ENCODE data around the gene TRAPPC3L.

DNA sequence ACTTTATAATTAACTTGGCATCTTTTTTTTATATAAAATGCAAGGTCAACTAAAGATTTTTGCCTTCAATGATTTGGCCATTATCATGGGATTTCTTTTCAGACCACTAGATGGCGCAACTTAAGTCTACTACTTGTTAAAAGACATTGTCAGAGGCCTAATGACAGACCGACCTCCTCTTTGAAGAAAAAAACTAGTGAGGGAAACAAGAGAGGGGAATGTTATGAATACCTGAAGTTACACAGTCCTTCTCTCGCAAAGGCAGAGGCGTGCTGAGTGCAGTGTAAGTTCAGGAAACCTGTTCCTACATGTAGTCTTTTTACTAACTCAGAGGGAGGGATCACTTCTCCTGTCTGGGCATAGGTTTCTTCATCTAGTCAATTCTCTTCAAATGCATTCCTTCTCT is 9.3 kb downstream of the TRAPPC3L start:
- TF ChIP-seq SIN3A (IDR thresholded peaks at IDR 0.05; ENCODE audit: low read depth) (no peak), POLR2A (IDR thresholded peaks at IDR 0.05; ENCODE audit: borderline replicate concordance, extremely low read depth, insufficient read depth, insufficient read length) (no peak), RAD21 (IDR thresholded peaks at IDR 0.05; ENCODE audit: low read depth) (peak; percentile 63), ELF1 (IDR thresholded peaks at IDR 0.05; ENCODE audit: borderline replicate concordance, low read depth) (no peak), EZH2 (IDR thresholded peaks at IDR 0.05) (no peak), EGR1 (IDR thresholded peaks at IDR 0.05; ENCODE audit: low read depth) (no peak), TCF7L2 (IDR thresholded peaks at IDR 0.05; ENCODE audit: borderline replicate concordance, extremely low read depth, insufficient read depth, insufficient read length) (no peak)
- TF ChIP-seq, protein P1, sequence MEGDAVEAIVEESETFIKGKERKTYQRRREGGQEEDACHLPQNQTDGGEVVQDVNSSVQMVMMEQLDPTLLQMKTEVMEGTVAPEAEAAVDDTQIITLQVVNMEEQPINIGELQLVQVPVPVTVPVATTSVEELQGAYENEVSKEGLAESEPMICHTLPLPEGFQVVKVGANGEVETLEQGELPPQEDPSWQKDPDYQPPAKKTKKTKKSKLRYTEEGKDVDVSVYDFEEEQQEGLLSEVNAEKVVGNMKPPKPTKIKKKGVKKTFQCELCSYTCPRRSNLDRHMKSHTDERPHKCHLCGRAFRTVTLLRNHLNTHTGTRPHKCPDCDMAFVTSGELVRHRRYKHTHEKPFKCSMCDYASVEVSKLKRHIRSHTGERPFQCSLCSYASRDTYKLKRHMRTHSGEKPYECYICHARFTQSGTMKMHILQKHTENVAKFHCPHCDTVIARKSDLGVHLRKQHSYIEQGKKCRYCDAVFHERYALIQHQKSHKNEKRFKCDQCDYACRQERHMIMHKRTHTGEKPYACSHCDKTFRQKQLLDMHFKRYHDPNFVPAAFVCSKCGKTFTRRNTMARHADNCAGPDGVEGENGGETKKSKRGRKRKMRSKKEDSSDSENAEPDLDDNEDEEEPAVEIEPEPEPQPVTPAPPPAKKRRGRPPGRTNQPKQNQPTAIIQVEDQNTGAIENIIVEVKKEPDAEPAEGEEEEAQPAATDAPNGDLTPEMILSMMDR (IDR thresholded peaks at IDR 0.05 in 2 of 3, conservative IDR thresholded peaks at IDR 0.05 in 1 of 3; ENCODE audit: borderline replicate concordance in 1 of 3, insufficient read depth in 1 of 3, low read depth in 2 of 3, low read length in 2 of 3), result peak; percentile 59 to 80 (median 74)
- TF ChIP-seq, protein P2, sequence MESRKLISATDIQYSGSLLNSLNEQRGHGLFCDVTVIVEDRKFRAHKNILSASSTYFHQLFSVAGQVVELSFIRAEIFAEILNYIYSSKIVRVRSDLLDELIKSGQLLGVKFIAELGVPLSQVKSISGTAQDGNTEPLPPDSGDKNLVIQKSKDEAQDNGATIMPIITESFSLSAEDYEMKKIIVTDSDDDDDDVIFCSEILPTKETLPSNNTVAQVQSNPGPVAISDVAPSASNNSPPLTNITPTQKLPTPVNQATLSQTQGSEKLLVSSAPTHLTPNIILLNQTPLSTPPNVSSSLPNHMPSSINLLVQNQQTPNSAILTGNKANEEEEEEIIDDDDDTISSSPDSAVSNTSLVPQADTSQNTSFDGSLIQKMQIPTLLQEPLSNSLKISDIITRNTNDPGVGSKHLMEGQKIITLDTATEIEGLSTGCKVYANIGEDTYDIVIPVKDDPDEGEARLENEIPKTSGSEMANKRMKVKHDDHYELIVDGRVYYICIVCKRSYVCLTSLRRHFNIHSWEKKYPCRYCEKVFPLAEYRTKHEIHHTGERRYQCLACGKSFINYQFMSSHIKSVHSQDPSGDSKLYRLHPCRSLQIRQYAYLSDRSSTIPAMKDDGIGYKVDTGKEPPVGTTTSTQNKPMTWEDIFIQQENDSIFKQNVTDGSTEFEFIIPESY (IDR thresholded peaks at IDR 0.05; ENCODE audit: extremely low read depth, insufficient replicate concordance, low read length), result no peak
- TF ChIP-seq, protein P3, sequence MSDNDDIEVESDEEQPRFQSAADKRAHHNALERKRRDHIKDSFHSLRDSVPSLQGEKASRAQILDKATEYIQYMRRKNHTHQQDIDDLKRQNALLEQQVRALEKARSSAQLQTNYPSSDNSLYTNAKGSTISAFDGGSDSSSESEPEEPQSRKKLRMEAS (IDR thresholded peaks at IDR 0.05), result no peak
- TF ChIP-seq, protein P4, sequence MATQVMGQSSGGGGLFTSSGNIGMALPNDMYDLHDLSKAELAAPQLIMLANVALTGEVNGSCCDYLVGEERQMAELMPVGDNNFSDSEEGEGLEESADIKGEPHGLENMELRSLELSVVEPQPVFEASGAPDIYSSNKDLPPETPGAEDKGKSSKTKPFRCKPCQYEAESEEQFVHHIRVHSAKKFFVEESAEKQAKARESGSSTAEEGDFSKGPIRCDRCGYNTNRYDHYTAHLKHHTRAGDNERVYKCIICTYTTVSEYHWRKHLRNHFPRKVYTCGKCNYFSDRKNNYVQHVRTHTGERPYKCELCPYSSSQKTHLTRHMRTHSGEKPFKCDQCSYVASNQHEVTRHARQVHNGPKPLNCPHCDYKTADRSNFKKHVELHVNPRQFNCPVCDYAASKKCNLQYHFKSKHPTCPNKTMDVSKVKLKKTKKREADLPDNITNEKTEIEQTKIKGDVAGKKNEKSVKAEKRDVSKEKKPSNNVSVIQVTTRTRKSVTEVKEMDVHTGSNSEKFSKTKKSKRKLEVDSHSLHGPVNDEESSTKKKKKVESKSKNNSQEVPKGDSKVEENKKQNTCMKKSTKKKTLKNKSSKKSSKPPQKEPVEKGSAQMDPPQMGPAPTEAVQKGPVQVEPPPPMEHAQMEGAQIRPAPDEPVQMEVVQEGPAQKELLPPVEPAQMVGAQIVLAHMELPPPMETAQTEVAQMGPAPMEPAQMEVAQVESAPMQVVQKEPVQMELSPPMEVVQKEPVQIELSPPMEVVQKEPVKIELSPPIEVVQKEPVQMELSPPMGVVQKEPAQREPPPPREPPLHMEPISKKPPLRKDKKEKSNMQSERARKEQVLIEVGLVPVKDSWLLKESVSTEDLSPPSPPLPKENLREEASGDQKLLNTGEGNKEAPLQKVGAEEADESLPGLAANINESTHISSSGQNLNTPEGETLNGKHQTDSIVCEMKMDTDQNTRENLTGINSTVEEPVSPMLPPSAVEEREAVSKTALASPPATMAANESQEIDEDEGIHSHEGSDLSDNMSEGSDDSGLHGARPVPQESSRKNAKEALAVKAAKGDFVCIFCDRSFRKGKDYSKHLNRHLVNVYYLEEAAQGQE (IDR thresholded peaks at IDR 0.05; ENCODE audit: low read depth), result no peak

Measured in HCT116 (cell line).